Lower lobe of right lung (tissue), 2 donors: Measurements from ENCODE around the gene CD72. TPM values are rescaled to one million over a fixed set of nuclear protein-coding genes. Genes with fewer than 3 reads are reported as not detected.
"Not testable (repeated sequence)": the region's sequence is repeated elsewhere in the genome, so short reads cannot be mapped to it uniquely, and the experiment has no call there.

ENCODE experiments used
- ATAC-seq, 2 donors: fragments of 200-7000 bp; cut with Tn5 transposase; one replicate each; pipeline ENCODE4 v1.9.1; 2020 to 2022; ENCODE audit warnings: mild to moderate bottlenecking in 2 of 2, moderate library complexity in 2 of 2
- DNase-seq: peaks from one replicate; pipeline ENCODE4 v3.0.0-alpha.2; 2020
- H3K27ac ChIP-seq: fragments of 200-600 bp; one replicate; pipeline ENCODE4 v1.8.0; 2022
- H3K27me3 ChIP-seq: fragments of 200-600 bp; one replicate; pipeline ENCODE4 v1.8.0; 2022; ENCODE audit warnings: low read depth
- H3K36me3 ChIP-seq: fragments of 200-600 bp; one replicate; pipeline ENCODE4 v1.8.0; 2022; ENCODE audit warnings: mild to moderate bottlenecking
- H3K4me1 ChIP-seq: fragments of 200-600 bp; one replicate; pipeline ENCODE4 v1.8.0; 2022
- H3K4me3 ChIP-seq: fragments of 200-600 bp; one replicate; pipeline ENCODE4 v1.8.0; 2022; ENCODE audit warnings: mild to moderate bottlenecking
- H3K9me3 ChIP-seq: fragments of 200-600 bp; one replicate; pipeline ENCODE4 v1.8.0; 2022
- CTCF ChIP-seq: fragments of 200-600 bp; IDR thresholded peaks from one replicate; pipeline ENCODE4 v1.8.0; 2022; ENCODE audit warnings: antibody characterized with exemption, mild to moderate bottlenecking
- intact Hi-C: fragments of 100-400 bp; cut with DNase I; formaldehyde crosslinking; loops from one replicate; pipeline ENCODE4 v1.11.0; 2022
- total RNA-seq: library from RNA; stranded (reverse); fragmentation: NEBNext Ultra II Directional; extraction: Animal tissue kit (Norgen Biotek cat#: 25700); gene quantifications from one replicate; pipeline ENCODE4 v1.2.1, GENCODE V29; 2021
- donor health status: DM: no; HTN: yes; CAD: no; lungs with severe emphysema.

Gene CD72
- total RNA-seq, 1 donor from 2014 or later: 4.5 TPM

- DNase-seq, H3K27me3 ChIP-seq, H3K9me3 ChIP-seq, H3K4me3 ChIP-seq, ATAC-seq, H3K27ac ChIP-seq, intact Hi-C loops, H3K36me3 ChIP-seq: not testable (repeated sequence)
- peaks cover 19% of the 10 kb centered on the region for H3K4me1 ChIP-seq
Measured at GRCh38 chr9:35636877-35637246, 18.6 kb upstream of the CD72 start.

- Histone ChIP-seq H3K9me3 (no peaks in the 10 kb centered on the region), H3K27me3 (no peaks in the 10 kb centered on the region), H3K4me3 (no peak overlapping the region), H3K4me1 (peaks cover 19% of the 10 kb centered on the region), H3K27ac (peak overlapping the region; percentile 53), H3K36me3 (no peaks in the 10 kb centered on the region)
- intact Hi-C loops: no loop called here
- no peak for DNase-seq
- TF ChIP-seq CTCF: no peak
- ATAC-seq: peak; percentile 51 to 54
Measured at GRCh38 chr9:35636135-35636876, 18.1 kb upstream of the CD72 start.

GRCh38 chr9:35635730-35636129 is 17.5 kb upstream of the CD72 start:
- DNase-seq (no peak), ATAC-seq (peak in 1 of 2 donors; percentile 73)
- H3K4me3 ChIP-seq: no peak overlapping the region
- H3K27ac ChIP-seq: peak overlapping the region; percentile 53
- intact Hi-C loops: no loop called here
- H3K9me3 ChIP-seq: no peaks in the 10 kb centered on the region
- peaks cover 19% of the 10 kb centered on the region for H3K4me1 ChIP-seq
- no peaks in the 10 kb centered on the region for H3K27me3 ChIP-seq
- no peaks in the 10 kb centered on the region for H3K36me3 ChIP-seq
- no peak for TF ChIP-seq CTCF

- Histone ChIP-seq H3K36me3 (no peaks in the 10 kb centered on the region), H3K9me3 (no peaks in the 10 kb centered on the region), H3K27me3 (no peaks in the 10 kb centered on the region), H3K27ac (no peak overlapping the region), H3K4me1 (no peaks in the 10 kb centered on the region), H3K4me3 (no peak overlapping the region)
- DNase-seq (no peak), ATAC-seq (no peak)
- no peak for TF ChIP-seq CTCF
- intact Hi-C loops: no loop called here
Measured at GRCh38 chr9:35629597-35629996, 11.4 kb upstream of the CD72 start.

- Histone ChIP-seq H3K27me3 (no peaks in the 10 kb centered on the region), H3K36me3 (no peaks in the 10 kb centered on the region), H3K27ac (no peak overlapping the region), H3K4me1 (no peaks in the 10 kb centered on the region), H3K4me3 (no peak overlapping the region), H3K9me3 (no peaks in the 10 kb centered on the region)
- no peak for DNase-seq
- TF ChIP-seq CTCF: no peak
- no peak for ATAC-seq
- intact Hi-C loops: no loop called here
Measured at GRCh38 chr9:35628389-35628991, 10.3 kb upstream of the CD72 start.

- H3K9me3 ChIP-seq: no peaks in the 10 kb centered on the region
- TF ChIP-seq CTCF: no peak
- no peak overlapping the region for H3K4me3 ChIP-seq
- H3K27ac ChIP-seq: no peak overlapping the region
- no peaks in the 10 kb centered on the region for H3K36me3 ChIP-seq
- no peak for ATAC-seq
- DNase-seq: no peak
- no peaks in the 10 kb centered on the region for H3K4me1 ChIP-seq
- intact Hi-C loops: no loop called here
- H3K27me3 ChIP-seq: no peaks in the 10 kb centered on the region
Measured at GRCh38 chr9:35627575-35627974, 9.4 kb upstream of the CD72 start.
